T-helper 9 cell (primary cell): ENCODE results near the gene ARFGEF2.
"Not testable (repeated sequence)": the region's sequence is repeated elsewhere in the genome, so short reads cannot be mapped to it uniquely, and the experiment has no call there.

Source experiments
- DNase-seq: peaks from one replicate; pipeline ENCODE4 v3.0.0-alpha.2; 2020

The ARFGEF2 gene

DNA sequence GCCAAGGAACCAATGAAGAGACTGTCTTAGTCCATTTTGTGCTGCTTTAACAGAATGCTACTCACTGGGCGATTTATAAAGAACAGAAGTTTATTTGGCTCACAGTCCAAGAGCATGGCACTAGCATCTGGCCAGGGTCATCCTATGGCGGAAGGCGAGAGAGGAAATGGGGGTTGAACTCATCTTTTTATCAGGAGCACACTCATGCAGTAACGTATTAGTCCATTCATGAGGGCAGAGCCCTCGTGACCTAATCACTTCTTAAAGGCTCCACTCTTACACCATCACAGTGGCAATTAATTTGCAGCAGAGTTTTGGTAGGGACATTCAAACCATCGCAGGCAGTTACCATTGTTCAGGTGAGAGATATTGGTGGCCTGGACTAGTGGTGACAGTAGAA lies 8.5 kb downstream of the ARFGEF2 start:
- no peak for DNase-seq

DNA sequence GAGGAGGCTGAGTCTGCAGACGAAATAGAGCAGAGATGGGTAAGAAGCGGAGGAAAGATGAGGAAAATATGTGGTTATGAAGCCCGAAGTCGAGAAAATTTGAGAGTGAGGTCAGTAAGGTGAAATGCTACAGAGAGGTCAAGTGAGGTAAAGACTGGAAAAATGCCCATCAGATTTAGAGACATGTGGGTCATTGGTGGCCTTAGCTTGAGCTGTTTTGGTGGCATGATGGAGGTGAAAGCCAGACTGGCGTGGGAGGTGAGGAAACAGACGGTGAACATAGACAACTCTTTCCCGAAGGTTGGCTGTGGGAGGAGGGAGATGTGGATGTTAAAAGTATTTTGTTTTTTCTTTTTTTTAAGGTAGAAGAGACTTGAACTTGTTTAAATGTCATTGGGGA lies 9.4 kb downstream of the ARFGEF2 start:
- no peak for DNase-seq

- no peak for DNase-seq
Observed at GRCh38 chr20:48931527-48932374, 10.2 kb downstream of the ARFGEF2 start.

GRCh38 chr20:48932375-48932941 lies 10.9 kb downstream of the ARFGEF2 start:
- DNase-seq = no peak

- no peak for DNase-seq
Observed at GRCh38 chr20:48933017-48933766, 11.7 kb downstream of the ARFGEF2 start.

DNA sequence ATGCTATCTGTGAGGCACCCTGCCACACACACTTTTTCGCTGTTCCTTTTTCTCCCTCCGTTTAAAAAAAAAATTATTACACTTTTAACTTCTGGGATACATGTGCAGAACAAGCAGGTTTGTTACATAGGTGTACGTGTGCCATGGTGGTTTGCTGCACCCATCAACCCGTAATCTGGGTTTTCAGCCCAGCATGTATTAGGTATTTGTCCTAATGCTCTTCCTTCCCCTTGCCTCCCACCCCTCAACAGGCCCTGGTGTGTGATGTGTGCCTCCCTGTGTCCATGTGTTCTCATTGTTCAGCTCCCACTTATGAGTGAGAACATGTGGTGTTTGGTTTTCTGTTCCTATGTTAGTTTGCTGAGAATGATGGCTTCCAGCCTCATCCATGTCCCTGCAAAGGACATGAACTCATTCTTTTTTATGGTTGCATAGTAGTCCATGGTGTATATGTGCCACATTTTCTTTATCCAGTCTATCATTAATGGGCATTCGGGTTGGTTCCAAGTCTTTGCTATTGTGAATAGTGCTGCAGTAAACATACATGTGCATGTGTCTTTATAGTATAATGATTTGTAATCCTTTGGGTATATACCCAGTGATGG lies 12.9 kb downstream of the ARFGEF2 start:
- not testable (repeated sequence) for DNase-seq

- not testable (repeated sequence) for DNase-seq
Observed at GRCh38 chr20:48934966-48935365, 13.5 kb downstream of the ARFGEF2 start.

DNA sequence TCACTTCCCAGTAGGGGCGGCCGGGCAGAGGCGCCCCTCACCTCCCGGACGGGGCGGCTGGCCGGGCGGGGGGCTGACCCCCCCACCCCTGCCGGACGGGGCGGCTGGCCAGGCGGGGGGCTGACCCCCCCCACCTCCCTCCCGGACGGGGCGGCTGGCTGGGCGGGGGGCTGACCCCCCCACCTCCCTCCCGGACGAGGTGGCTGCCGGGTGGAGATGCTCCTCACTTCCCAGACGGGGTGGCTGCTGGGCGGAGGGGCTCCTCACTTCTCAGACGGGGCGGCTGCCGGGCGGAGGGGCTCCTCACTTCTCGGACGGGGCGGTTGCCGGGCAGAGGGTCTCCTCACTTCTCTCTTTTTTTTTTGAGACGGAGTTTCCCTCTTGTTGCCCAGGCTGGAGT lies 14.7 kb downstream of the ARFGEF2 start:
- not testable (repeated sequence) for DNase-seq

DNA sequence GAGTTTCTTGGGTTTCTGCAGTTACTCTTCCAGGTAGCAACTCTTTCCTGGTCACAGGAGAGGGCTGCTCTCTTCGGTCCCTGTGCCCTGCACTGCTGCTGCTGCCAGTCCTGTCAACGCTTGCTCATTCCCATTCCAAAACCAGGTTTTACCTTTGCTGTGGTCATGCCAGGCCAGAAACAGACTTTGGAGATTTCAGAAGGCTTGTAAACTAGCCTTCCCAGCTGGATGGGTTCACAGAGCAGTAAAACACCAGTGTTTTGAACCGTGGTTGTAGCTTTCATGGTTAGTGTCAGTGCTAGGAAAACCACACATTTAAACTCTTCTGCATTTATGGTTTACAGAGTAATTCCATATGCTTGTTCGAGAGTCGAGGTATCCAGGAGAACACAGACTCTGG lies 16.2 kb downstream of the ARFGEF2 start:
- DNase-seq = no peak

DNA sequence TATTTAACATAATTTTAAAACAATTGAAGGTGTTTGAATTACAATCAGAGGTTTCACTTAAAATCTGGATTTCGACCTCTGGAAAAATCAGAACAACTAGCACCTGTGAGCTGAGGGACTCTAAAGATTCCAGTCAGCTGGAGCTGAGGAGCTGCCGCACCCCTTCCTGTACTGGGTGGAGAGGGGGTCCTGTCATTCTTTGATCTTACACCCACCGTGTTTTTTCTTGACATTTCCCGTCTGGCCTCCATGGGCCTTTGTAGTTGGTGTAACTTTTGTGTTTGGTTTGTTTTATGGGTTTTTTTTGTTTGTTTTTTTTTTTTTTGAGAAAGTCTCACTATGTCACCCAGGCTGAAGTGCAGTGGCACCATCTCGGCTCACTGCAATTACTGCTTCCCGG lies 17.2 kb downstream of the ARFGEF2 start:
- no peak for DNase-seq

GRCh38 chr20:48940170-48940569 lies 18.7 kb downstream of the ARFGEF2 start:
- DNase-seq = no peak

GRCh38 chr20:48941467-48941866 lies 20.0 kb downstream of the ARFGEF2 start:
- DNase-seq = no peak

DNA sequence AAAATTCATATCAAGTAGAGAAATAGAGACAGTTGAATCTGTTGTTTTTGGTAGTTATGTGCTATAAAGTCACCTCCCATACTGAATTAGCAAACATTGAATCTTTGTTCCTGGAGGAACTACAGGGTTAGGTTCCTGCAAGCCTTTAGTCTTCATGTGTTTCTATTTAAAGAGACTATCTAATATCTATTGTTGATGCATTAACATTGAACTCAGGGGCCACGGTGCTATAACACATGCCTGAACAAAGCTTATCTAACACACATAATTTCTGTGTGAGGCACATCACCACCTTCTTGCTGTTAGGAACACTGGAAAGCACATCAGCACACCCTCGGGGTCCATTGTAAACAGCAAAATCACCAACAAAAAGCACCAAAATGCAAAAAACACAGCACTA lies 21.2 kb downstream of the ARFGEF2 start:
- DNase-seq = no peak

DNA sequence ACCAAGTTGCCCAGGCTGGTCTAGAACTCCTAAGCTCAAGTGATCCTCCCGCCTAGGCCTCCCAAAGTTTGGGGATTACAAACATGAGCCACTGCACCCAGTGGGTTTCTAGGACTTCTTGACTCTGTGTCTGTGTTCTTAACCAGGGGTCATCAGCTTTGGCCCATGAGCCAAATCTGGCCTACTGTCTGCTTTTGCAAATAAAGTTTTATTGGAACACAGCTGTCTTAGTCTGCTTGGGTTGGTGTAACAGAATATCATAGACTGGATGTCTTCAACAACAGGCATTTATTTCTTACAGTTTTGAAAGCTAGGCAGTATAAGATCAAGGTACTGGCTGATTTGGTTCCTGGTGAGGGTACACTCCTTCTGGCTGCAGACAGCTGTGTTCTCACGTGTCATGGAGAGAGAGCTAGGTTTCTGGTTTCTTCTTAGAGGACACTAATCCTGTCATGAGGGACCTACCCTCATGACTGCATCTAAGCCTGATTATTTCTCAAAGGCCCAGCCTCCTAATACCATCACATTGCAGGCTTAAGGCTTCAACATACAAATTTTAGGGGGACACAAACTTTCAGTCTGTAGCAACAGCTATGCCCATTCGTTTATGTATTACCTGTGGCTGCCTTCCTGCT lies 23.3 kb downstream of the ARFGEF2 start:
- no peak for DNase-seq

- DNase-seq = no peak
Observed at GRCh38 chr20:48945840-48946514, 24.5 kb downstream of the ARFGEF2 start.

DNA sequence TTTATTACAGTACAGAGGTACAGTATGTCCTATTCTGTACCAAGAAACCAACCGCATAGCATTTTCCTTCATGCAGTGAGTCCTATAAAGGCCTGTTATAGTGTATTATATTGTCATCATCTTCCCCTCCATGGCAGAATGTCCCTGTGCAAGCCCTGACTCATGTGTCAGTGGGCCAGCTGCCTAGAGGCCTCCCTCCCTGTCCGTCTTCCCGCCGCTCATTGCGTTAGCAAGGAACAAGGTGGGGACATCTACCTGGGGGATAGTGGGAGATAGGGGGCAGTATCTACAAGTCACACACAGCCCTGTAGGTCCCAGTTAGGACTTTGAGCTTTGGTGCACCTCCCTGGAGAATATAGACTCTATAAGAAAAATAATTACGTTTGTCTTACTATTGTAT lies 27.1 kb downstream of the ARFGEF2 start:
- no peak for DNase-seq

GRCh38 chr20:48949304-48950170 lies 28.0 kb downstream of the ARFGEF2 start:
- no peak for DNase-seq

DNA sequence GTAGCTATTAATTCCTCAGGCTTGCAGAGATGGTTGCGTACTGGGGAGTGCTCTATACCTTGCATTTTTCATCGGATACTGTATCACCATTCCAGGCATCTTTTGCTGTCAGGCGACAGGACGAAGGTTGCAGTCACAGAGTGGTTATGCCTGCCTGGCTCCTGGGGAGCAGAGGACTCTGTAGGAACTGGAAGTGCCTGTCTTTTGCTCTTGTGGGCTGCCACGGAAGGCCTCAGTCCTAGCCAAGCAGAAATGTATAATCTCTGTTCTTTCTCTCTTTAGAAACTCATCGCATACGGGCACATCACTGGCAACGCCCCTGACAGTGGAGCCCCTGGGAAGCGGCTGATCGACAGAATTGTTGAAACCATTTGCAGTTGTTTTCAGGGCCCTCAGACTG lies 29.5 kb downstream of the ARFGEF2 start:
- no peak for DNase-seq

DNA sequence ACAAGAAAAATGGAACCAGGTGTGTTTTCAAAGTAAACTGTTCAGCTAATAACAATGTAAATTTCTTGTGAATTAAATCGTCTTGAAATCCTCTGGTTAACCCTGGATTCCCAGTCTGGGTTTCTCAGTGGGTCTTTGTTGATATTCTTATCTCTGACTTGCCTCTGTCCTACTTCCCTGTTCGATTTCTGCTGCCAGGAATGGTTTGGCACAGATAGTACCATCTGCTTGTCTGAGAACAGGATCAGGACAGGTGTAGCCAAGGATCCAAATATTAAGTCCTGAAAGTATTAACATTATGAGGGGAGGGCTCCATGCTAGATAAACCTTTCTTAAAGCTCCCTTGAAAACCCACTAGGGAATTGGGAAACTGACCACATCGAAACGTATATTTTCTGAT lies 30.1 kb downstream of the ARFGEF2 start:
- no peak for DNase-seq

- no peak for DNase-seq
Observed at GRCh38 chr20:48952656-48953055, 31.1 kb downstream of the ARFGEF2 start.

GRCh38 chr20:48953653-48954052 lies 32.1 kb downstream of the ARFGEF2 start:
- DNase-seq = no peak
